ENCODE data around the gene SLC35A2. TPM values are rescaled to one million over a fixed set of nuclear protein-coding genes. Genes with fewer than 3 reads are reported as not detected.

The SLC35A2 gene
- total RNA-seq, 1 donor from 2014 or later, result 26.5 TPM

- Mint-ChIP-seq H3K27ac (no peak overlapping the region), H3K4me1 (ENCODE audit: low read depth) (peaks cover 1% of the 10 kb centered on the region), H3K4me3 (no peak overlapping the region), H3K27me3 (ENCODE audit: insufficient read depth) (no peaks in the 10 kb centered on the region), H3K9me3 (no peaks in the 10 kb centered on the region), H3K36me3 (ENCODE audit: low read depth) (peaks cover 8% of the 10 kb centered on the region)
- intact Hi-C loops (cut with micrococcal nuclease), result no loop called here
- DNase-seq (ENCODE audit: low spot score), result no peak
These were observed 6.2 kb downstream of the SLC35A2 start for GRCh38 chrX:48905090-48905790.

- Mint-ChIP-seq H3K4me1 (ENCODE audit: low read depth) (no peaks in the 10 kb centered on the region), H3K9me3 (no peaks in the 10 kb centered on the region), H3K27ac (no peak overlapping the region), H3K4me3 (no peak overlapping the region), H3K27me3 (ENCODE audit: insufficient read depth) (no peaks in the 10 kb centered on the region), H3K36me3 (ENCODE audit: low read depth) (peaks cover 8% of the 10 kb centered on the region)
- DNase-seq (ENCODE audit: low spot score), result no peak
- intact Hi-C loops (cut with micrococcal nuclease), result no loop called here
These were observed 6.8 kb downstream of the SLC35A2 start for GRCh38 chrX:48904626-48905025.

DNA sequence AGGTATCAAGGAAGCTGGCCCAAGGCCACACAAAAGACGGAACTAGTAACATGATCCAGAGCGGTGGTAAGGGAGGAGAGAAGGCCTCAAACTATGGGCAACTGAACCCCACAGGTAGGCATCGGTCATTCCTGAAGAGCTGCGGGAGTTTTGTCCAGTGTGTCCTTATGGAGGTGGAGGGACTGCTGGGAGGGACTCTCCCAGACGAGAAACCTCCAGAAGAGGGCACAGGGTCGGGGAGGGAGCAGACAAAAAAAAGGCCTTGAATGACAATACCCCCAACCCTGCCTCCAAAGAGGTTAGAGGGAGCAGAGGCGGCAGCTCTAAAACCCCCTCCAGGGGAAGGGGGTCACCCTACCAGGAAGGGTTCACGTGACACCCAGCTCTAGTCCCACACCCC, 7.3 kb downstream of the SLC35A2 start:
- no peak overlapping the region for H3K4me3 Mint-ChIP-seq
- peaks cover 8% of the 10 kb centered on the region for H3K36me3 Mint-ChIP-seq (ENCODE audit: low read depth)
- no peaks in the 10 kb centered on the region for H3K4me1 Mint-ChIP-seq (ENCODE audit: low read depth)
- no peak for DNase-seq (ENCODE audit: low spot score)
- no peaks in the 10 kb centered on the region for H3K27me3 Mint-ChIP-seq (ENCODE audit: insufficient read depth)
- H3K27ac Mint-ChIP-seq, result no peak overlapping the region
- H3K9me3 Mint-ChIP-seq, result no peaks in the 10 kb centered on the region
- intact Hi-C loops (cut with micrococcal nuclease), result no loop called here

- no peak overlapping the region for H3K27ac Mint-ChIP-seq
- H3K27me3 Mint-ChIP-seq (ENCODE audit: insufficient read depth), result no peaks in the 10 kb centered on the region
- no peaks in the 10 kb centered on the region for H3K9me3 Mint-ChIP-seq
- no peaks in the 10 kb centered on the region for H3K4me1 Mint-ChIP-seq (ENCODE audit: low read depth)
- no peak for DNase-seq (ENCODE audit: low spot score)
- H3K4me3 Mint-ChIP-seq, result no peak overlapping the region
- H3K36me3 Mint-ChIP-seq (ENCODE audit: low read depth), result peaks cover 8% of the 10 kb centered on the region
- intact Hi-C loops (cut with micrococcal nuclease), result no loop called here
These were observed 8.2 kb downstream of the SLC35A2 start for GRCh38 chrX:48903290-48903689.

DNA sequence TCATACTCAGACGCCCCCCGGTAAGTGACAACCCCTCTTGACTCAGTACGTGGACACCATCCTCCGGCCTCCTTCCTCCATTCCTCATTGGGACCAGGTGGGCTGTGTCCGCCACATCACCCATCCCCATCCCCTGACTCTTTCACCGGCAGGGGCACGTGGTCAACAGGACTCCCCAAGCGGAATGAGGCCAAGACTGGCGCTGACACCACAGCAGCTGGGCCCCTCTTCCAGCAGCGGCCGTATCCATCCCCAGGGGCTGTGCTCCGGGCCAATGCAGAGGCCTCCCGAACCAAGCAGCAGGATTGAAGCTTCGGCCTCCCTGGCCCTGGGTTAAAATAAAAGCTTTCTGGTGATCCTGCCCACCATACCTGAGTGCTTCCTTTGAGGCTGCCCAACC, 8.7 kb downstream of the SLC35A2 start:
- no peak for DNase-seq (ENCODE audit: low spot score)
- Mint-ChIP-seq H3K4me3 (no peak overlapping the region), H3K36me3 (ENCODE audit: low read depth) (peaks cover 8% of the 10 kb centered on the region), H3K27me3 (ENCODE audit: insufficient read depth) (no peaks in the 10 kb centered on the region), H3K27ac (no peak overlapping the region), H3K9me3 (no peaks in the 10 kb centered on the region), H3K4me1 (ENCODE audit: low read depth) (no peaks in the 10 kb centered on the region)
- intact Hi-C loops (cut with micrococcal nuclease), result no loop called here

DNA sequence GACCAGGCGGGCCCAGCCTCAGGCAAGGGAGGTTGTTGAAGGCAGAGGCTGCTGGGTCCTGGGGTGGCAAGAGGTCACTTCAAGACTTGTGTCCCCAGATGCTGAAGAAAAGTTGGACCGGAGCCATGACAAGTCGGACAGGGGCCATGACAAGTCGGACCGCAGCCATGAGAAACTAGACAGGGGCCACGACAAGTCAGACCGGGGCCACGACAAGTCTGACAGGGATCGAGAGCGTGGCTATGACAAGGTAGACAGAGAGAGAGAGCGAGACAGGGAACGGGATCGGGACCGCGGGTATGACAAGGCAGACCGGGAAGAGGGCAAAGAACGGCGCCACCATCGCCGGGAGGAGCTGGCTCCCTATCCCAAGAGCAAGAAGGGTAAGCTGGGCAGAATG, 9.3 kb downstream of the SLC35A2 start:
- Mint-ChIP-seq H3K27me3 (ENCODE audit: insufficient read depth) (no peaks in the 10 kb centered on the region), H3K4me1 (ENCODE audit: low read depth) (no peaks in the 10 kb centered on the region), H3K27ac (no peak overlapping the region), H3K36me3 (ENCODE audit: low read depth) (peaks cover 8% of the 10 kb centered on the region), H3K4me3 (no peak overlapping the region), H3K9me3 (no peaks in the 10 kb centered on the region)
- no peak for DNase-seq (ENCODE audit: low spot score)
- intact Hi-C loops (cut with micrococcal nuclease), result no loop called here

DNA sequence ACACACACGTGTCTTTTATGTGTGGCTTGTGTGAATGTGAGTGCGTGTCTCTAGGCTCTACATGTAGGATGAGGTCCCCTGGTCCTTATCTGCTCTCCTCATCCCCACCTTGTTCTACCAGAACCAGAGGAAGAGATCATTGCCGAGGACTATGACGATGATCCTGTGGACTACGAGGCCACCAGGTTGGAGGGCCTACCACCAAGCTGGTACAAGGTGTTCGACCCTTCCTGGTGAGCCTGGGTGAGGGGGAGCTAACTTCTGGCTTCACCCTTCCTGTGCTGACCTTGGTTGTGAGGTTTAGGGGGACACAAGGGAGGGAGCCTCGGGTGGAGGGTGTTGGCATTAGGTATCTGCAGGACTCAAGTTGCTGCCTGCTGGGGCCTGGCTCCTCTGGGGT, 10.4 kb downstream of the SLC35A2 start:
- intact Hi-C loops (cut with micrococcal nuclease), result no loop called here
- Mint-ChIP-seq H3K4me3 (no peak overlapping the region), H3K27me3 (ENCODE audit: insufficient read depth) (no peaks in the 10 kb centered on the region), H3K9me3 (no peaks in the 10 kb centered on the region), H3K27ac (no peak overlapping the region), H3K36me3 (ENCODE audit: low read depth) (peaks cover 10% of the 10 kb centered on the region), H3K4me1 (ENCODE audit: low read depth) (peaks cover 8% of the 10 kb centered on the region)
- DNase-seq (ENCODE audit: low spot score), result no peak

DNA sequence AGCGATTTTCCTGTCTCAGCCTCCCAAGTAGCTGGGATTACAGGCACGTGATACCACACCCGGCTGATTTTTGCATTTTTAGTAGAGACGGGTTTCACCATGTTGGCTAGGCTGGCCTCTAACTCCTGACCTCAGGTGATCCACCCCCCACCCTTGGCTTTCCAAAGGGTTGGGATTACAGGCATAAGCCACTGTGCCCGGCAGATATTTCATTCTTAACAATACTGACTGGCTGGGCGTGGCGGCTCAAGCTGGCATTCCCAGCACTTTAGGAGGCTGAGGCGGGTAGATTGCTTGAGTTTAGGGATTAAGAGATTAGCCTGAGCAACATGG, 12.4 kb downstream of the SLC35A2 start:
- intact Hi-C loops (cut with micrococcal nuclease), result loop anchor here (2.0 to 10.0 kb wide), 3 partner anchors 203 to 366 kb away; partner anchors contain the start of genes FOXP3 and PPP1R3F
- Mint-ChIP-seq H3K9me3 (no peaks in the 10 kb centered on the region), H3K4me1 (ENCODE audit: low read depth) (peaks cover 8% of the 10 kb centered on the region), H3K36me3 (ENCODE audit: low read depth) (peaks cover 15% of the 10 kb centered on the region), H3K27me3 (ENCODE audit: insufficient read depth) (no peaks in the 10 kb centered on the region), H3K27ac (no peak overlapping the region), H3K4me3 (peak overlapping the region; percentile 42)
- no peak for DNase-seq (ENCODE audit: low spot score)

DNA sequence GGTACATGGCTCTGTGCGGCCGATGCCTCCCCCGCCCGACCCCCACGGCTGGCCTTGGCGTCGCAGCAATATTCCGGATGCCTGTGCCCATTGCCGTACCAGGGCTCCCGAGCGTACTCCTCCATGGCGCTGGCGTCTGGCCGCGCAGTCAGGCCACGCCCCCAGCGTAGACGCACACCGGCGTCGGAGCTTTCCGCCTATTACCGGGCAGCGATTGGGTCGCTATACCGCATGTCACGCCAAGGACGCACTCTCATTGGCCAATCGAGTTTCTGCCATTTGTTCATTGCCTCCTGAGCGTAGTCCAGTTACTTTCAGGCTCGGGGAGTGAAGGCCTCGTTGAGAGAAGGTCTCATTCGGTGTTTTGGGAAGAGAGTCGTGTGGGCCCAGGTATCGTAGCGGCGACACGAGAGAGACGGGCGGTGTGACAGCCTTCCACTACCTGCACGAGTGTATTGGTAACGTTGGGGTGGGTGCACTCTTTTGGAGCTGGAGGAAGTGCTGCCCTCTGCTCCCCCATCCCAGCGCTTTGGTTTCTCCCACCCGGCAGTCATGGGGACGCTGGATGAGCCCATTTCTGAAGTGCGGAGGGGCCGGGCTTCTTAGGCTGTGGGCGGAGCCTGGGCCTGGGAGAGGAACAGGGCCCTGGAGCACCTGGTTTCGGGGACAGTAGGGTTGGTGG, 13.7 kb downstream of the SLC35A2 start, which contains the start of the genes PQBP1 and TIMM17B:
TSS of gene PQBP1 (plus strand) at position 306 of the 682 bp plus-strand sequence. CDS start 580 bp downstream, outside the sequence.
TSS of gene TIMM17B (minus strand) at position 144 of the 682 bp plus-strand sequence. CDS start at position 125, 19 bp downstream.
- Mint-ChIP-seq H3K4me1 (ENCODE audit: low read depth) (peaks cover 8% of the 10 kb centered on the region), H3K36me3 (ENCODE audit: low read depth) (peaks cover 14% of the 10 kb centered on the region), H3K27ac (peak within 1 kb of the TSS; percentile 100), H3K27me3 (ENCODE audit: insufficient read depth) (no peaks in the 10 kb centered on the region), H3K4me3 (peak within 1 kb of the TSS; percentile 97), H3K9me3 (no peaks in the 10 kb centered on the region)
- DNase-seq (ENCODE audit: low spot score), result peak; percentile 84
- intact Hi-C loops (cut with micrococcal nuclease), result loop anchor here (1.0 to 10.0 kb wide), 12 partner anchors 14 to 367 kb away; partner anchors contain the start of genes FOXP3, GRIPAP1, HDAC6 and PIM2

- intact Hi-C loops (cut with micrococcal nuclease), result loop anchor here (1.0 to 10.0 kb wide), 10 partner anchors 14 to 368 kb away; partner anchors contain the start of genes FOXP3, GRIPAP1, HDAC6 and PIM2
- H3K9me3 Mint-ChIP-seq, result no peaks in the 10 kb centered on the region
These were observed 14.3 kb downstream of the SLC35A2 start for GRCh38 chrX:48897157-48897624.

GRCh38 chrX:48896611-48897011, 14.8 kb downstream of the SLC35A2 start:
- Mint-ChIP-seq H3K27me3 (ENCODE audit: insufficient read depth) (no peaks in the 10 kb centered on the region), H3K36me3 (ENCODE audit: low read depth) (peaks cover 11% of the 10 kb centered on the region), H3K4me1 (ENCODE audit: low read depth) (peaks cover 8% of the 10 kb centered on the region), H3K4me3 (peak overlapping the region; percentile 97), H3K9me3 (no peaks in the 10 kb centered on the region), H3K27ac (peak overlapping the region; percentile 100)
- intact Hi-C loops (cut with micrococcal nuclease), result loop anchor here (1.0 to 10.0 kb wide), 10 partner anchors 15 to 368 kb away; partner anchors contain the start of genes FOXP3, GRIPAP1, HDAC6 and PIM2
- DNase-seq (ENCODE audit: low spot score), result no peak

More at GRCh38 chrX:48897157-48897624, 14.3 kb downstream of the SLC35A2 start:
- peak; percentile 47 for DNase-seq (ENCODE audit: low spot score)
- H3K27me3 Mint-ChIP-seq (ENCODE audit: insufficient read depth), result no peaks in the 10 kb centered on the region
- H3K36me3 Mint-ChIP-seq (ENCODE audit: low read depth), result peaks cover 14% of the 10 kb centered on the region
- H3K4me1 Mint-ChIP-seq (ENCODE audit: low read depth), result peaks cover 8% of the 10 kb centered on the region
- peak overlapping the region; percentile 100 for H3K27ac Mint-ChIP-seq
- H3K4me3 Mint-ChIP-seq, result peak overlapping the region; percentile 97

GRCh38 chrX:48894891-48895290, 16.6 kb downstream of the SLC35A2 start:
- H3K4me1 Mint-ChIP-seq (ENCODE audit: low read depth), result peaks cover 19% of the 10 kb centered on the region
- H3K27ac Mint-ChIP-seq, result no peak overlapping the region
- intact Hi-C loops (cut with micrococcal nuclease), result loop anchor here (5.0 to 10.0 kb wide), 2 partner anchors 207 to 370 kb away; partner anchors contain the start of genes FOXP3 and PPP1R3F
- H3K27me3 Mint-ChIP-seq (ENCODE audit: insufficient read depth), result no peaks in the 10 kb centered on the region
- peak overlapping the region; percentile 58 for H3K4me3 Mint-ChIP-seq
- H3K9me3 Mint-ChIP-seq, result no peaks in the 10 kb centered on the region
- peaks cover 8% of the 10 kb centered on the region for H3K36me3 Mint-ChIP-seq (ENCODE audit: low read depth)
- no peak for DNase-seq (ENCODE audit: low spot score)

Measured in activated T-helper 1 cell treated with anti-CD3 and anti-CD28 coated beads, Interleukin-12 subunit alpha, Interleukin-12 subunit beta, Interleukin-2, Interleukin-4 antibody, amounts not matched to agents 30 ng/mL and 10 ng/mL and 1 ng/mL, durations not matched to agents 14 hours and 24 hours and 36 hours (primary cell).